Osteoblast (primary cell): ENCODE measurements around the gene GRIN2C. TPM values are rescaled to one million over a fixed set of nuclear protein-coding genes. Genes with fewer than 3 reads are reported as not detected.

ENCODE experiments used
- DNase-seq: peaks from one replicate; pipeline ENCODE4 v3.0.0; 2011; ENCODE audit warnings: low spot score, mixed read lengths; ENCODE audit not compliant: insufficient read length; ENCODE audit errors: missing footprints
- H2AFZ ChIP-seq: 2 replicates; pipeline ENCODE4 v1.6.0; 2011; ENCODE audit warnings: mild to moderate bottlenecking, low read length
- H3K27ac ChIP-seq: 2 replicates; pipeline ENCODE4 v1.5.1; 2011; ENCODE audit warnings: mild to moderate bottlenecking, low read depth, low read length, moderate library complexity
- H3K27me3 ChIP-seq: 2 replicates; pipeline ENCODE4 v1.6.0; 2012; ENCODE audit warnings: mild to moderate bottlenecking, control low read depth, inconsistent platforms, low read length, moderate library complexity; ENCODE audit not compliant: insufficient read depth
- H3K36me3 ChIP-seq: 2 replicates; pipeline ENCODE4 v1.5.1; 2011; ENCODE audit warnings: mild to moderate bottlenecking, low read length, control low read depth, moderate library complexity; ENCODE audit not compliant: insufficient read depth
- H3K4me1 ChIP-seq: 2 replicates; pipeline ENCODE4 v1.5.1; 2011; ENCODE audit warnings: mild to moderate bottlenecking, low read length, control low read depth, moderate library complexity; ENCODE audit not compliant: insufficient read depth
- H3K4me2 ChIP-seq: 2 replicates; pipeline ENCODE4 v1.6.0; 2011; ENCODE audit warnings: mild to moderate bottlenecking, low read length; ENCODE audit not compliant: insufficient read depth
- H3K4me3 ChIP-seq: fragments of 200-600 bp; sonication (generic); 3 replicates; pipeline ENCODE4 v1.5.1; 2012; ENCODE audit warnings: mild to moderate bottlenecking, low read length, inconsistent platforms; ENCODE audit not compliant: insufficient read depth
- H3K79me2 ChIP-seq: 2 replicates; pipeline ENCODE4 v1.6.0; 2012; ENCODE audit warnings: mild to moderate bottlenecking, low read length, control low read depth, inconsistent platforms; ENCODE audit not compliant: insufficient read depth
- H3K9me3 ChIP-seq: 2 replicates; pipeline ENCODE4 v1.5.1; 2011; ENCODE audit warnings: low read depth, low read length, control low read depth
- H4K20me1 ChIP-seq: 2 replicates; pipeline ENCODE4 v1.6.0; 2012; ENCODE audit warnings: mild to moderate bottlenecking, low read length, control low read depth; ENCODE audit not compliant: insufficient read depth
- total RNA-seq: library from RNA; depleted of rRNA; stranded (reverse); fragments of >200 nt; gene quantifications from 2 replicates; pipeline ENCODE4 v1.2.3, GENCODE V29; 2012
- TF ChIP-seq, protein P1 (sequence below): IDR thresholded peaks from 2 replicates; pipeline ENCODE4 v1.5.1; 2011; ENCODE audit warnings: mild to moderate bottlenecking, low read depth, low read length, moderate library complexity; ENCODE audit errors: extremely low read depth

GRIN2C gene
- total RNA-seq, 1 donor, result 0.72 TPM

DNA sequence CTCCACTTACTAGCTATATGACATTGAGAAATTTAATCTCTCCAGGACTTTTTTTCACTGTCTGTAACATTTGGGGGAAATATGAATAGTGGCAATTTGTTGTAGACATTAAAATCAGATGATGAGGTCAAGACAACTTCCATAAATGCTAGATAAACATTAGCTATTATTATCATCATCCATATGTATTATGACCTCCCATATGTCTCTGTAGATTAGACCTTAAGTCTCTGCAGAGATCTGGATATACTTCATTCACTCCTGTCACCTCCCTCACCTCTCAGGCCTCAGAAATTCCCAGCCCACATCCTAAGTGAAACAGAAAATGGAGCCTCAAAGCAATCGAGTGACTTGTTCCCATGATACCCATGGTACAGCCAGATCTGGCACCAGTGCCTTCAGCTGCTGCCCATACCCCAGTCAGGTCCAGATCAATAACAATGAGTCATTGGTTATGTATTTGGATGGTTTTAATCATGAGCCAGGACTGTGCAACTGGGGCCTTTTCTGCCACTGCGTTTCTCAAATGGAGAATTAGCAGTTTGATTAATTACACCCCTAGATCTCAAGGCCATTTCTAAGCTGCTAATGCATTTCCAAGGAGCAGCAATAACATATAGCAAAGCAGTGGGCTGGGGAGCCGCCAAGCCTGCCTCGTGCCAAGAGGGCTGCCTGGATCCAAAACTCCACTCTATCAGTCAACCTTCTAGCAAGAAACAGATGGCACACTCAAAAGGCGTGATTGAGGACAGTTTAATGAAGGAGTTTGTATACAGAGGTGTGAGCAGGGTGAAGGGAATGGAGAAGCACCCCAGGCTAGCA is 15.7 kb upstream of the GRIN2C start:
- Histone ChIP-seq H3K27ac (no peak overlapping the region), H2AFZ (peak overlapping the region; percentile 14), H3K27me3 (peaks cover 11% of the 10 kb centered on the region), H3K4me2 (no peak overlapping the region), H3K4me1 (peaks cover 26% of the 10 kb centered on the region), H3K79me2 (peaks cover 12% of the 10 kb centered on the region), H3K4me3 (no peak overlapping the region), H4K20me1 (no peaks in the 10 kb centered on the region), H3K9me3 (no peaks in the 10 kb centered on the region), H3K36me3 (no peaks in the 10 kb centered on the region)
- DNase-seq, result no peak
- TF ChIP-seq, protein P1, sequence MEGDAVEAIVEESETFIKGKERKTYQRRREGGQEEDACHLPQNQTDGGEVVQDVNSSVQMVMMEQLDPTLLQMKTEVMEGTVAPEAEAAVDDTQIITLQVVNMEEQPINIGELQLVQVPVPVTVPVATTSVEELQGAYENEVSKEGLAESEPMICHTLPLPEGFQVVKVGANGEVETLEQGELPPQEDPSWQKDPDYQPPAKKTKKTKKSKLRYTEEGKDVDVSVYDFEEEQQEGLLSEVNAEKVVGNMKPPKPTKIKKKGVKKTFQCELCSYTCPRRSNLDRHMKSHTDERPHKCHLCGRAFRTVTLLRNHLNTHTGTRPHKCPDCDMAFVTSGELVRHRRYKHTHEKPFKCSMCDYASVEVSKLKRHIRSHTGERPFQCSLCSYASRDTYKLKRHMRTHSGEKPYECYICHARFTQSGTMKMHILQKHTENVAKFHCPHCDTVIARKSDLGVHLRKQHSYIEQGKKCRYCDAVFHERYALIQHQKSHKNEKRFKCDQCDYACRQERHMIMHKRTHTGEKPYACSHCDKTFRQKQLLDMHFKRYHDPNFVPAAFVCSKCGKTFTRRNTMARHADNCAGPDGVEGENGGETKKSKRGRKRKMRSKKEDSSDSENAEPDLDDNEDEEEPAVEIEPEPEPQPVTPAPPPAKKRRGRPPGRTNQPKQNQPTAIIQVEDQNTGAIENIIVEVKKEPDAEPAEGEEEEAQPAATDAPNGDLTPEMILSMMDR, result no peak

DNA sequence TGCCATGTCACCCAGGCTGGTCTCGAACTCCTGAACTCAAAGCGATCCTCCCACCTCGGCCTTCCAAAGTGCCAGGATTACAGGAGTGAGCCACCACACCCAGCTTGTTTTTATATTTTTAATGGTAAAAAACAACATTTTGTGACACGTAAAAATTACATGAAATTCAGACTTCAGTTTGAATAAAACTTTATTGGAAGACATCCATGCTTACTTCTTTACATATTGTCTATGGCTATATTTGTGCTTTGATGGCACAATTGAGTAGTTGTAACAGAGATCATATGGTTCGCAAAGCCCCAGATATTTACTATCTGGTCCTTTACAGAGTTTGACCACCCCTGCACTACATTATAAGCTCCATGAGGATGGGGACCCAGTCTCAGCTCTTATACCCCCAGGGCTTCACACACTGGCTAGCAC is 14.9 kb upstream of the GRIN2C start:
- H3K4me3 ChIP-seq, result no peak overlapping the region
- peaks cover 8% of the 10 kb centered on the region for H3K27me3 ChIP-seq
- TF ChIP-seq, protein P1, result no peak
- peaks cover 4% of the 10 kb centered on the region for H4K20me1 ChIP-seq
- no peaks in the 10 kb centered on the region for H3K36me3 ChIP-seq
- no peak overlapping the region for H3K27ac ChIP-seq
- H3K4me2 ChIP-seq, result no peak overlapping the region
- H2AFZ ChIP-seq, result no peak overlapping the region
- H3K9me3 ChIP-seq, result no peaks in the 10 kb centered on the region
- H3K79me2 ChIP-seq, result peaks cover 12% of the 10 kb centered on the region
- no peak for DNase-seq
- peaks cover 26% of the 10 kb centered on the region for H3K4me1 ChIP-seq

DNA sequence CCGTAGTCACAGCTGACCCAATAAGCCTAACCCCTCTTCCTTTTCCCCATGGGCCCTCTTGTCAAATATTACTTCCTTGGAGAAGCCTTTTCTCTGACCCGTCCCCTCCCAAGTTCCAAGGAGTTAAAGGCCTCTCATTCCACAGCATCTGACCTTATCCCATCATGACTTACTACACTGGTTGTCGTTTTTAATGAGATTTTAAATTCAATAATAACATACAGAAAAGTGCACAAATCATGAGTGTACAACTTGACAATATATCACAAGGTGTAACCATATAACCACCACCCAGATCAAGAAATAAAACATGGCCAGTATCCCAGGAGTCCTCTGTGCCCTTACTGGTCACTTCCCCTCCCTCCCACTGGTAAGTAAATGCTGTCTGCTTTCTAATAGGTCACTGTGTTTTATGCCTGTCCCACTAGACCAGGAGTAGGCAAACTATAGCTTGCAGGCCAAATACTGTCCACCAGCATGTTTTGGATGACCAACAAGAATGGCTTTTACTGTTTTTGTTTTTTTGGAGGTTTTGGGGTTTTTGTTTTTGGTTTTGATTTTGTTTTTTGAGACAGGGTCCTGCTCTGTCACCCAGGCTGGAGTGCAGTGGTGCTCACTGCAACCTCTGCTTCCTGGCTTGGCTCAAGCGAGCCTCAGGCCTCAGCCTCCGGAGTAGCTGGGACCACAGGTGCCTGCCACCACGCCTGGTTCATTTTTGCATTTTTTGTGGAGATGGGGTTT is 14.4 kb upstream of the GRIN2C start:
- H3K9me3 ChIP-seq, result no peaks in the 10 kb centered on the region
- peaks cover 26% of the 10 kb centered on the region for H3K4me1 ChIP-seq
- DNase-seq, result no peak
- peak overlapping the region; percentile 80 for H3K27ac ChIP-seq
- H3K4me3 ChIP-seq, result peak overlapping the region; percentile 75
- peaks cover 8% of the 10 kb centered on the region for H3K27me3 ChIP-seq
- peak overlapping the region; percentile 78 for H2AFZ ChIP-seq
- peaks cover 4% of the 10 kb centered on the region for H4K20me1 ChIP-seq
- no peaks in the 10 kb centered on the region for H3K36me3 ChIP-seq
- peak overlapping the region; percentile 86 for H3K4me2 ChIP-seq
- H3K79me2 ChIP-seq, result peaks cover 12% of the 10 kb centered on the region
- TF ChIP-seq, protein P1, result no peak
